ENCODE measurements around the gene FOS. TPM values are rescaled to one million over a fixed set of nuclear protein-coding genes. Genes with fewer than 3 reads are reported as not detected.

The FOS gene
- total RNA-seq, 1 experiment from 2014 or later, result 23.9 TPM

GRCh38 chr14:75290851-75291250 lies 12.2 kb downstream of the FOS start:
- ATAC-seq (no peak), DNase-seq (ENCODE audit: low spot score) (no peak)
- Mint-ChIP-seq H3K27me3 (ENCODE audit: low read depth) (no peaks in the 10 kb centered on the region; the same call in 1 of the 2 replicates), H3K9me3 (no peaks in the 10 kb centered on the region), H3K36me3 (no peaks in the 10 kb centered on the region), H3K4me1 (peaks cover 26% of the 10 kb centered on the region), H3K27ac (no peak overlapping the region), H3K4me3 (no peak overlapping the region)
- CTCF ChIA-PET, result no interaction called here
- TF ChIP-seq RELA (CRISPR knock-in tag; IDR thresholded peaks at IDR 0.05; ENCODE audit: borderline replicate concordance), result no peak
- TF ChIP-seq, protein P1, sequence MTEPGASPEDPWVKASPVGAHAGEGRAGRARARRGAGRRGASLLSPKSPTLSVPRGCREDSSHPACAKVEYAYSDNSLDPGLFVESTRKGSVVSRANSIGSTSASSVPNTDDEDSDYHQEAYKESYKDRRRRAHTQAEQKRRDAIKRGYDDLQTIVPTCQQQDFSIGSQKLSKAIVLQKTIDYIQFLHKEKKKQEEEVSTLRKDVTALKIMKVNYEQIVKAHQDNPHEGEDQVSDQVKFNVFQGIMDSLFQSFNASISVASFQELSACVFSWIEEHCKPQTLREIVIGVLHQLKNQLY (CRISPR knock-in tag; IDR thresholded peaks at IDR 0.05), result no peak
- no peak for TF ChIP-seq ZNF317 (CRISPR knock-in tag; IDR thresholded peaks at IDR 0.05; ENCODE audit: borderline replicate concordance, low read depth)
- TF ChIP-seq IRF1 (CRISPR knock-in tag; IDR thresholded peaks at IDR 0.05), result no peak
- TF ChIP-seq, protein P2, sequence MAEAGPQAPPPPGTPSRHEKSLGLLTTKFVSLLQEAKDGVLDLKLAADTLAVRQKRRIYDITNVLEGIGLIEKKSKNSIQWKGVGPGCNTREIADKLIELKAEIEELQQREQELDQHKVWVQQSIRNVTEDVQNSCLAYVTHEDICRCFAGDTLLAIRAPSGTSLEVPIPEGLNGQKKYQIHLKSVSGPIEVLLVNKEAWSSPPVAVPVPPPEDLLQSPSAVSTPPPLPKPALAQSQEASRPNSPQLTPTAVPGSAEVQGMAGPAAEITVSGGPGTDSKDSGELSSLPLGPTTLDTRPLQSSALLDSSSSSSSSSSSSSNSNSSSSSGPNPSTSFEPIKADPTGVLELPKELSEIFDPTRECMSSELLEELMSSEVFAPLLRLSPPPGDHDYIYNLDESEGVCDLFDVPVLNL (CRISPR knock-in tag; IDR thresholded peaks at IDR 0.05; ENCODE audit: borderline replicate concordance, low read depth), result no peak
- TF ChIP-seq NFATC4 (CRISPR knock-in tag; IDR thresholded peaks at IDR 0.05), result no peak
- no peak for TF ChIP-seq FOXK1 (CRISPR knock-in tag; IDR thresholded peaks at IDR 0.05)
- TF ChIP-seq, protein P3, sequence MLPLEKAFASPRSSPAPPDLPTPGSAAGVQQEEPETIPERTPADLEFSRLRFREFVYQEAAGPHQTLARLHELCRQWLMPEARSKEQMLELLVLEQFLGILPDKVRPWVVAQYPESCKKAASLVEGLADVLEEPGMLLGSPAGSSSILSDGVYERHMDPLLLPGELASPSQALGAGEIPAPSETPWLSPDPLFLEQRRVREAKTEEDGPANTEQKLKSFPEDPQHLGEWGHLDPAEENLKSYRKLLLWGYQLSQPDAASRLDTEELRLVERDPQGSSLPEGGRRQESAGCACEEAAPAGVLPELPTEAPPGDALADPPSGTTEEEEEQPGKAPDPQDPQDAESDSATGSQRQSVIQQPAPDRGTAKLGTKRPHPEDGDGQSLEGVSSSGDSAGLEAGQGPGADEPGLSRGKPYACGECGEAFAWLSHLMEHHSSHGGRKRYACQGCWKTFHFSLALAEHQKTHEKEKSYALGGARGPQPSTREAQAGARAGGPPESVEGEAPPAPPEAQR (CRISPR knock-in tag; IDR thresholded peaks at IDR 0.05), result no peak
- TF ChIP-seq OVOL2 (CRISPR knock-in tag; IDR thresholded peaks at IDR 0.05; ENCODE audit: borderline replicate concordance), result no peak
- TF ChIP-seq, protein P4, sequence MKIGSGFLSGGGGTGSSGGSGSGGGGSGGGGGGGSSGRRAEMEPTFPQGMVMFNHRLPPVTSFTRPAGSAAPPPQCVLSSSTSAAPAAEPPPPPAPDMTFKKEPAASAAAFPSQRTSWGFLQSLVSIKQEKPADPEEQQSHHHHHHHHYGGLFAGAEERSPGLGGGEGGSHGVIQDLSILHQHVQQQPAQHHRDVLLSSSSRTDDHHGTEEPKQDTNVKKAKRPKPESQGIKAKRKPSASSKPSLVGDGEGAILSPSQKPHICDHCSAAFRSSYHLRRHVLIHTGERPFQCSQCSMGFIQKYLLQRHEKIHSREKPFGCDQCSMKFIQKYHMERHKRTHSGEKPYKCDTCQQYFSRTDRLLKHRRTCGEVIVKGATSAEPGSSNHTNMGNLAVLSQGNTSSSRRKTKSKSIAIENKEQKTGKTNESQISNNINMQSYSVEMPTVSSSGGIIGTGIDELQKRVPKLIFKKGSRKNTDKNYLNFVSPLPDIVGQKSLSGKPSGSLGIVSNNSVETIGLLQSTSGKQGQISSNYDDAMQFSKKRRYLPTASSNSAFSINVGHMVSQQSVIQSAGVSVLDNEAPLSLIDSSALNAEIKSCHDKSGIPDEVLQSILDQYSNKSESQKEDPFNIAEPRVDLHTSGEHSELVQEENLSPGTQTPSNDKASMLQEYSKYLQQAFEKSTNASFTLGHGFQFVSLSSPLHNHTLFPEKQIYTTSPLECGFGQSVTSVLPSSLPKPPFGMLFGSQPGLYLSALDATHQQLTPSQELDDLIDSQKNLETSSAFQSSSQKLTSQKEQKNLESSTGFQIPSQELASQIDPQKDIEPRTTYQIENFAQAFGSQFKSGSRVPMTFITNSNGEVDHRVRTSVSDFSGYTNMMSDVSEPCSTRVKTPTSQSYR (CRISPR knock-in tag; IDR thresholded peaks at IDR 0.05), result no peak
- no peak for TF ChIP-seq ELF4 (CRISPR knock-in tag; IDR thresholded peaks at IDR 0.05; ENCODE audit: low read depth)
- POLR2A ChIA-PET, result no interaction called here

DNA sequence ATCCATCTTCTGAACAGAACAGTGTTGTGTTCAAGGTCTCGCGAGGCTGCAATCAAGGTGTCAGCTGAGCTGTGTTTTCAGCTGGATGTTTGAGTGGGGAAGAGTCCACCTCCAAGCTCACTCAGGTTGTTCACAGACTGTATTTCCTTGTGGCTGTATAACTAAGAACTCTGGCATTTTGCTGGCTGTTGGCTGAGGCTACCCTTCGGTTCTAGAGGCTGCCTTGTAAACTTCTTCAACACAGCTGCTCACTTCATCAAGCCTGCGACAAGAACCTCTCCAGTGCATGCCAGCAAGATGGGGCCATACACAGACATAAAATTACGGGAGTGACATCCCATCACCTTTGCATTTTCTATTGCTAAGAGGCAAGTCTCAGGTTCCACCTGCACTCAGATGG lies 12.7 kb downstream of the FOS start:
- CTCF ChIA-PET, result no interaction called here
- DNase-seq (ENCODE audit: low spot score) (no peak), ATAC-seq (no peak)
- Mint-ChIP-seq H3K4me3 (no peak overlapping the region), H3K36me3 (no peaks in the 10 kb centered on the region), H3K9me3 (no peaks in the 10 kb centered on the region), H3K4me1 (peaks cover 28% of the 10 kb centered on the region), H3K27me3 (ENCODE audit: low read depth) (no peaks in the 10 kb centered on the region; the same call in 1 of the 2 replicates), H3K27ac (no peak overlapping the region)
- POLR2A ChIA-PET, result no interaction called here
- TF ChIP-seq ZNF219 (CRISPR knock-in tag; IDR thresholded peaks at IDR 0.05; ENCODE audit: borderline replicate concordance) (no peak), FOXP1 (CRISPR knock-in tag; IDR thresholded peaks at IDR 0.05; ENCODE audit: borderline replicate concordance) (no peak), NR3C1 (CRISPR knock-in tag; conservative IDR thresholded peaks at IDR 0.05; ENCODE audit: low read depth) (no peak), ZNF671 (CRISPR knock-in tag; IDR thresholded peaks at IDR 0.05) (no peak), CREM (CRISPR knock-in tag; IDR thresholded peaks at IDR 0.05) (no peak)
- TF ChIP-seq, protein P5, sequence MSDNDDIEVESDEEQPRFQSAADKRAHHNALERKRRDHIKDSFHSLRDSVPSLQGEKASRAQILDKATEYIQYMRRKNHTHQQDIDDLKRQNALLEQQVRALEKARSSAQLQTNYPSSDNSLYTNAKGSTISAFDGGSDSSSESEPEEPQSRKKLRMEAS (CRISPR knock-in tag; IDR thresholded peaks at IDR 0.05), result no peak
- TF ChIP-seq, protein P1 (CRISPR knock-in tag; IDR thresholded peaks at IDR 0.05), result no peak
- TF ChIP-seq, protein P6, sequence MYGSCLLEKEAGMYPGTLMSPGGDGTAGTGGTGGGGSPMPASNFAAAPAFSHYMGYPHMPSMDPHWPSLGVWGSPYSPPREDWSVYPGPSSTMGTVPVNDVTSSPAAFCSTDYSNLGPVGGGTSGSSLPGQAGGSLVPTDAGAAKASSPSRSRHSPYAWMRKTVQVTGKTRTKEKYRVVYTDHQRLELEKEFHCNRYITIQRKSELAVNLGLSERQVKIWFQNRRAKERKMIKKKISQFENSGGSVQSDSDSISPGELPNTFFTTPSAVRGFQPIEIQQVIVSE (CRISPR knock-in tag; IDR thresholded peaks at IDR 0.05; ENCODE audit: borderline replicate concordance), result no peak

Measured in WTC11 (cell line).